Liver (tissue), 9 donors: ENCODE data around the gene CAVIN3. TPM values are rescaled to one million over a fixed set of nuclear protein-coding genes. Genes with fewer than 3 reads are reported as not detected.

Experiments
- DNase-seq: peaks from one replicate; pipeline ENCODE4 v3.0.0-alpha.2; 2017; ENCODE audit warnings: low spot score
- H3K27ac ChIP-seq, 2 donors: one replicate each; pipeline ENCODE4 v1.7.0; 2013; ENCODE audit warnings: inconsistent platforms in 2 of 2, low read length in 2 of 2, control low read depth in 1 of 2, low read depth in 1 of 2, mild to moderate bottlenecking in 1 of 2
- H3K27me3 ChIP-seq, 4 donors: one replicate each; pipeline versions ENCODE4 v1.6.1 to v1.7.0; 2013; ENCODE audit warnings: low read length in 3 of 4, inconsistent platforms in 1 of 4, mild to moderate bottlenecking in 1 of 4, moderate library complexity in 1 of 4; ENCODE audit not compliant: control insufficient read depth in 4 of 4, insufficient read depth in 4 of 4
- H3K36me3 ChIP-seq, 4 donors: one replicate each; pipeline versions ENCODE4 v1.6.1 to v1.7.0; 2013; ENCODE audit warnings: low read length in 3 of 4, mild to moderate bottlenecking in 3 of 4, low read depth in 1 of 4, moderate library complexity in 1 of 4; ENCODE audit not compliant: control insufficient read depth in 4 of 4, insufficient read depth in 3 of 4
- H3K4me1 ChIP-seq, 4 donors: one replicate each; pipeline versions ENCODE4 v1.6.1 to v1.7.0; 2013; ENCODE audit warnings: low read length in 3 of 4, mild to moderate bottlenecking in 3 of 4, moderate library complexity in 1 of 4; ENCODE audit not compliant: control insufficient read depth in 4 of 4, insufficient read depth in 4 of 4
- H3K4me3 ChIP-seq, 3 donors: one replicate each; pipeline versions ENCODE4 v1.6.1 to v1.7.0; 2013; ENCODE audit warnings: low read length in 3 of 3, control low read depth in 1 of 3, low read depth in 1 of 3, mild to moderate bottlenecking in 1 of 3
- H3K9ac ChIP-seq, 2 donors: one replicate each; pipeline ENCODE4 v1.7.0; 2013; ENCODE audit warnings: low read length in 2 of 2, mild to moderate bottlenecking in 2 of 2, moderate library complexity in 2 of 2, control low read depth in 1 of 2, low read depth in 1 of 2
- H3K9me3 ChIP-seq, 4 donors: one replicate each; pipeline versions ENCODE4 v1.6.1 to v1.7.0; 2013; ENCODE audit warnings: low read length in 3 of 4; ENCODE audit not compliant: control insufficient read depth in 4 of 4
- ATF3 ChIP-seq: IDR thresholded peaks from 2 replicates; pipeline ENCODE4 v1.6.1; 2016; ENCODE audit warnings: antibody characterized with exemption
- CTCF ChIP-seq: fragments of 150-350 bp; IDR thresholded peaks from 2 replicates; pipeline ENCODE4 v1.5.1; 2017; ENCODE audit warnings: improper control_type of control experiment, low read depth, low read length; ENCODE audit not compliant: missing input control
- FOXA2 ChIP-seq: IDR thresholded peaks from 2 replicates; pipeline ENCODE4 v1.6.1; 2016; ENCODE audit warnings: antibody characterized with exemption
- JUND ChIP-seq, 2 donors: IDR thresholded peaks; 2 replicates each; pipeline ENCODE4 v1.6.1; 2016; ENCODE audit warnings: antibody characterized with exemption in 2 of 2
- RAD21 ChIP-seq, 2 donors: IDR thresholded peaks; 2 replicates each; pipeline ENCODE4 v1.6.1; 2016; ENCODE audit warnings: antibody characterized with exemption in 2 of 2, mild to moderate bottlenecking in 2 of 2
- REST ChIP-seq: IDR thresholded peaks from 2 replicates; pipeline ENCODE4 v1.6.1; 2016; ENCODE audit warnings: antibody characterized with exemption, mild to moderate bottlenecking
- SP1 ChIP-seq: IDR thresholded peaks from 2 replicates; pipeline ENCODE4 v1.6.1; 2018; ENCODE audit warnings: antibody characterized with exemption, mild to moderate bottlenecking
- ZBTB33 ChIP-seq: IDR thresholded peaks from 2 replicates; pipeline ENCODE4 v1.6.1; 2016; ENCODE audit warnings: antibody characterized with exemption
- WGBS: extraction: QIAGEN DNeasy Blood & Tissue Kit; methylation state at CpG from one replicate; pipeline ENCODE4 v1.1.7; 2013; 5-methylcytosine and 5-hydroxymethylcytosine counted together
- polyA plus RNA-seq, 2 donors: library from polyadenylated mRNA; stranded (reverse) in 1 of 2; unstranded in 1 of 2; fragments of 200-250 nt in 1 of 2; fragments of >200 nt in 1 of 2; fragmentation: Nextera tagmentation in 1 of 2; extraction: Ambion mirVana in 1 of 2; gene quantifications; one replicate each; pipeline versions ENCODE4 v1.2.1 to v1.2.3, GENCODE V29; 2013 to 2015
- total RNA-seq, 2 donors: library from RNA; depleted of rRNA; stranded (reverse); fragments of >200 nt; gene quantifications; one replicate each; pipeline ENCODE4 v1.2.3, GENCODE V29; 2014
- donor health status: healthy.
- donor health status: healthy.
- donor health status: healthy.
- donor health status: healthy.
- donor health status: healthy.

The CAVIN3 gene
- total and polyA plus RNA-seq, 4 donors: 2.5 to 13.9 (median 4.2) TPM

GRCh38 chr11:6298605-6299004, 21.7 kb downstream of the CAVIN3 start:
- TF ChIP-seq ATF3: no peak
- no peak for TF ChIP-seq REST
- TF ChIP-seq SP1: no peak
- TF ChIP-seq RAD21 (IDR thresholded peaks at IDR 0.05): peak; percentile 55 to 78
- TF ChIP-seq FOXA2: no peak
- TF ChIP-seq JUND (IDR thresholded peaks at IDR 0.05): no peak
- peak; percentile 60 for TF ChIP-seq CTCF
- no peak overlapping the region for H3K9ac ChIP-seq
- no peak overlapping the region for H3K4me3 ChIP-seq
- H3K9me3 ChIP-seq: no peaks in the 10 kb centered on the region
- H3K27me3 ChIP-seq: peaks cover 0 to 2% (median 0%) of the 10 kb centered on the region in 4 donors
- H3K27ac ChIP-seq: no peak overlapping the region
- DNase-seq: peak; percentile 35
- WGBS: 33% methylated on average over 4 of the region's 4 CpGs
- H3K36me3 ChIP-seq: no peaks in the 10 kb centered on the region
- no peaks in the 10 kb centered on the region for H3K4me1 ChIP-seq

- Histone ChIP-seq H3K4me1 (no peaks in the 10 kb centered on the region), H3K27me3 (peaks cover 0 to 2% (median 0%) of the 10 kb centered on the region in 4 donors), H3K4me3 (no peak overlapping the region), H3K27ac (no peak overlapping the region), H3K9me3 (no peaks in the 10 kb centered on the region), H3K36me3 (no peaks in the 10 kb centered on the region), H3K9ac (no peak overlapping the region)
- TF ChIP-seq ZBTB33 (no peak), JUND (IDR thresholded peaks at IDR 0.05) (no peak), RAD21 (IDR thresholded peaks at IDR 0.05) (peak; percentile 61 to 66), CTCF (peak; percentile 35)
- 97% methylated on average over 1 of the region's 1 CpG for WGBS
- DNase-seq: no peak
Observed at GRCh38 chr11:6297831-6298230, 22.5 kb downstream of the CAVIN3 start.
